Fibroblast of villous mesenchyme (primary cell): ENCODE results near the gene AFDN. TPM values are rescaled to one million over a fixed set of nuclear protein-coding genes. Genes with fewer than 3 reads are reported as not detected.

Experiments used
- DNase-seq: peaks from one replicate; pipeline ENCODE4 v3.0.0-alpha.2; 2010; ENCODE audit warnings: low read depth
- H3K4me3 ChIP-seq: 2 replicates; pipeline ENCODE4 v1.5.1; 2011; ENCODE audit warnings: low read depth, mild to moderate bottlenecking, low read length
- total RNA-seq: library from RNA; depleted of rRNA; stranded (reverse); fragments of >200 nt; gene quantifications from 2 replicates; pipeline ENCODE4 v1.2.3, GENCODE V29; 2012
- TF ChIP-seq, protein P1 (sequence below): IDR thresholded peaks from 2 replicates; pipeline ENCODE4 v1.5.1; 2012; ENCODE audit warnings: low read depth, mild to moderate bottlenecking, low read length; ENCODE audit not compliant: insufficient read depth

Gene AFDN
- total RNA-seq, 1 donor = 37.1 TPM

DNA sequence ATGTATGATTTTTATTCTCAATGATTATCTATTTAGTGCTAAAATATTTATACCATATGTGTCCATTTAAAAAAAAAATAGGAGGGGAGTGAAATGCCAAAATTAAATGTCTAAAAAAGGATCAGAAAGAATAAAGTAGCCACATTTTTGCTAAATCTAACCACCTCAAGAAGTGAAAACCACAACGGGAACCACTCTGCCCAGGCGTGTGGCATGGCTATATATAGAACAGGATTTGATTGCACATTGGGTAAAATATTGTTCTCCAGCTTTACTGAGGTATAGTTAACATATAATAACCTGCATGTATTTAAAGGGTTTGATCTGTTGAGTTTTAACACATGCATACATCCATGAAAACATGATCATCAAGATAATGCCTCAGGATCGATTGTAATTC, 19.0 kb upstream of the AFDN start:
- TF ChIP-seq, protein P1, sequence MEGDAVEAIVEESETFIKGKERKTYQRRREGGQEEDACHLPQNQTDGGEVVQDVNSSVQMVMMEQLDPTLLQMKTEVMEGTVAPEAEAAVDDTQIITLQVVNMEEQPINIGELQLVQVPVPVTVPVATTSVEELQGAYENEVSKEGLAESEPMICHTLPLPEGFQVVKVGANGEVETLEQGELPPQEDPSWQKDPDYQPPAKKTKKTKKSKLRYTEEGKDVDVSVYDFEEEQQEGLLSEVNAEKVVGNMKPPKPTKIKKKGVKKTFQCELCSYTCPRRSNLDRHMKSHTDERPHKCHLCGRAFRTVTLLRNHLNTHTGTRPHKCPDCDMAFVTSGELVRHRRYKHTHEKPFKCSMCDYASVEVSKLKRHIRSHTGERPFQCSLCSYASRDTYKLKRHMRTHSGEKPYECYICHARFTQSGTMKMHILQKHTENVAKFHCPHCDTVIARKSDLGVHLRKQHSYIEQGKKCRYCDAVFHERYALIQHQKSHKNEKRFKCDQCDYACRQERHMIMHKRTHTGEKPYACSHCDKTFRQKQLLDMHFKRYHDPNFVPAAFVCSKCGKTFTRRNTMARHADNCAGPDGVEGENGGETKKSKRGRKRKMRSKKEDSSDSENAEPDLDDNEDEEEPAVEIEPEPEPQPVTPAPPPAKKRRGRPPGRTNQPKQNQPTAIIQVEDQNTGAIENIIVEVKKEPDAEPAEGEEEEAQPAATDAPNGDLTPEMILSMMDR = no peak
- no peak overlapping the region for H3K4me3 ChIP-seq
- DNase-seq = no peak

DNA sequence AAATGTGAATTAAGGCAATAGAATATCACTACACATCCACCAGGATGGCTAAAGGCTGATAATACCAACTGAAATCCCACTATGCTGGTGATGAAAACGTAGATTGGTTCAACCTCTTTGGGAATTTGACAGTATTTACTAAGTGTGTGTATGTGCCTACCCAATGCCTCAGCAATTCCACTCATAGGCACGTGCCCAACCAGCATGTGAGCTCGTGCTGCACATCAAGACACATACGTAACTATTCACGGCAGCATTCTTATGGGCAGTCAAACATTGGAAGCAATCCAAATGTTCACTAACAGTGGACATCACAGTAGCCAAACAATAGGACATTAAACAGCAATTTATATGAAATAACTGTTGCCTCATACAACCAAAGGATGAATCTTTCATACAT, 15.7 kb upstream of the AFDN start:
- no peak overlapping the region for H3K4me3 ChIP-seq
- TF ChIP-seq, protein P1 = no peak
- DNase-seq = no peak

DNA sequence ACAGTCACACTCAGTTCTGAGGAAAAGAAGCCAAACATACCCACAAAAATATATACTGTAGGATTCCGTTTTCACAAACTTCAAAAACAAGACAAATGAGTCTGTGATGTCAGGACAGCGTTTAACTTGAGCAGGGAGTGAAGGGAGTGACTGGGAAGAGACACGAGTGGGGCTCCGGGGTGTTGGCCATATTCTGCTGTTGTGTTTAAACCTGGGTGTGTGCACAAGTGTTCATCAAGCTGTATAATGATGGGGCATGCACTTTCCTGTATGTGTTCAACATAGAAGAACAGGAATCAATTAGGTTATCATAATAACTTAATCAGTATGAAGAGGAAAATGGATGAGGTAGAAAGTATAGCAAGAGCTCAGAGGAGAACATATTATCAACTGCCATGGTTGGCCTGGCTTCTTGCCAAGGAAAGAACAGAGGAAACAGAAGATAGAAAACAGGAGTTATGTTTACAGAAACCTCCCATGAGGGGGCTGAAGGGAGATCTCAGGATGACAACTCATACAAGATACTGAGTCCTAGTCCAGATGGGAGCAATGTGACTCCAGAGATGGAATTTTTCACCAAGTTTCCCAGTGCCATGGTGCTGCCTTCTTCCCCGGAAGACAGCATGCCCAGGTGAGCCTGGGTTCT, 15.1 kb upstream of the AFDN start:
- H3K4me3 ChIP-seq = no peak overlapping the region
- TF ChIP-seq, protein P1 = no peak
- no peak for DNase-seq

DNA sequence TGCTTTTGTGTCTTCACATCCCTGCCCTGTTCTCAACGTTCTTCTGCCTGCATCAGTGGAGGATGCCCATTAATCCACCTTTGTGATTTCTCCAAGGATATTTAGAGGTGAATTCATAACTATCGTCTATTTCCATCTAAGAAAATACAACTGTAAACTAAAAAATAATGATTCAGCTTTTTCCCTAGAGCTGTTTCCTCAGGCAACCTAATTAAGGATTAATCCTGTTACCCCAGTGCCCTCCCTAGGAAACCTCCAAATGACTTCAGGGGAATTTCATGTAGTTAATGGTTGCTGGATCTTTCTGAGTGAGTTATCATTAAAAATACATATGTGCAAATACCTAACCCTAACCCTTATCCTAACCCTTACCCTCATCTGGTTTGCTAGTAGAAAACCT, 14.6 kb upstream of the AFDN start:
- no peak for DNase-seq
- H3K4me3 ChIP-seq = no peak overlapping the region
- TF ChIP-seq, protein P1 = no peak

DNA sequence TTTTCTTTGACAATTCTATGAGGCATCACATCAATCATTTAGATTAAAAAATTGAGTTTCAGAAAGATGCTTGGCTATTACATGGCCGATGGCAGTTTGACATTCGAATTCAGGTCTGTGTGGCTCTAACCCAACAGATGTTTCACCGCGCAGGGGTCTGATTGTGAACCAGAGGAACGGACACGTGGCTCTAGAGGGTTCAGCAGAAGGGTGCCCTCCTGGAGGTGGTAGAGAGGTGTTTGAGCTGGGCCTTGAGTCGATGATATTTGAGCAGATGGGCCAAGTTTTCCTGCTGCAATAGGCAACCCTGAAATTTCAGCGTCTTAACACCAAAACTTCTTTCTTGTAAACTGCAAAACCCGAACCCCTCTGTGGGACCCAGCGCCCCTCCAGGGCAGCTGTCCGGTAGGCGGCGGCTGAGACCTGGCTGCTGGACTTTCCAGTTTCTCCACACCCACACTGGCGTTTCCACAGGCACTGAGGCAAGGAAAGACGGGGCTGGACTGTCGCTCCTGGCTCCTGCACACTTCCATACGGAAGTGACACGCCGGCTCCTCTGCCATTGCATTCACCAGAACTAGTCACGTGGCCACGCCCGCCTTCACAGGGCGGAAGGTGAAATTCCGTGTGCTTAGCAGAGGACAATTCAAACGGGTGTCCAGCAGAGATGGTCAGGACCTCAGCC, 11.3 kb upstream of the AFDN start:
- H3K4me3 ChIP-seq = peak overlapping the region; percentile 55
- DNase-seq = peak; percentile 28
- TF ChIP-seq, protein P1 = peak; percentile 41

DNA sequence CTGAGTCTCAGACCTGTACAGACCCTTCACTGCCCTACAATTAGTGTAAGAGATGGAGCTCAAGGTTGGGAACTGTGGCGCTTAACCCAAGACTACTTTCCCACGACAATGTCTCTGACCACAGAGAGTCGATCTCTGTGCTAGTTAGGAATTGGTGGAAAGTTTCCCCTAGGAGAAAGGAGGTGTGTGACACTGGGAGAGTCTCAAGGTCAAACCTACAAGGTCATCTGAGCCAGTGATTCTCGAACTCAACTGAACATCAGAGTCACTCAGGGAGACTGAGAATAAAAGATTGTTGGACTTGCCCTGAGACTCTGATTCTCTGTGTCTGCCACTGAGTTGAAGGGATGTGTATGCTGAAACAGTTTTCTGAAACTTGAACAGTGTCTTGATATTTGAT, 9.7 kb upstream of the AFDN start:
- H3K4me3 ChIP-seq = no peak overlapping the region
- no peak for DNase-seq
- TF ChIP-seq, protein P1 = no peak

DNA sequence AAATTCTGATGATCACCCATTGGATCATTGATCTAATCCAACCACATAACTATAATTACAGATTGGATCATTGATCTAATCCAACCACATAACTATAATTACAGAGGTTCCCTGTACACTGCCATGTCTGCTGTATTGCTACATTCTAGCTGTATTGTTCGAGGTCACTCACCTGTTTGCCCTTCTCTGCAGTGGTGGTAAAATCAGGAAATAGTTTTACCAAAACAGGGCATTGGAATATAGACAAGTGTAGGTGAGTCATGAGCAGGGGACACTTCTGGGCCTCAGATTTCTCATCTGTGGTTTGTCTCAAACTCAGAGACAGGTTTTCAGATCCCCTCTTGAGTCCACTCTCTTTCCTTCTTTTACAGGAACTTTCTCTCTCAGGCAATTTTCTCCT, 9.0 kb upstream of the AFDN start:
- no peak for DNase-seq
- TF ChIP-seq, protein P1 = no peak

More for the DNA sequence above, 9.0 kb upstream of the AFDN start:
- no peak overlapping the region for H3K4me3 ChIP-seq
